Measurements from ENCODE around the gene MEG3. TPM values are rescaled to one million over a fixed set of nuclear protein-coding genes. Genes with fewer than 3 reads are reported as not detected.

Gene MEG3
- total and polyA plus RNA-seq, 2 of the 8 experiments (the other 6 are each of a cell fraction or from before 2014, with no cell fraction given): 0.17 to 1.1 TPM

GRCh38 chr14:100787659-100788058 lies 38.3 kb upstream of the MEG3 start:
- Histone ChIP-seq H3K14ac (ENCODE audit: insufficient read length) (no peak overlapping the region), H3K9me3 (ENCODE audit: insufficient read depth in 2 of 2, low read depth in 1 of 2, low read length in 1 of 2) (no peaks in the 10 kb centered on the region), H2BK120ac (replicated peaks; ENCODE audit: low read depth, low read length) (no peak overlapping the region), H3K9ac (replicated peaks in 1 of 4; ENCODE audit: extremely low read depth in 1 of 4, low read depth in 3 of 4, low read length in 3 of 4) (no peak overlapping the region), H3K4me1 (replicated peaks in 1 of 4; ENCODE audit: control insufficient read depth in 3 of 4, insufficient read depth in 4 of 4, low read length in 3 of 4) (no peaks in the 10 kb centered on the region), H3K27me3 (replicated peaks in 1 of 4; ENCODE audit: control insufficient read depth in 3 of 4, extremely low read depth in 1 of 4, insufficient read depth in 3 of 4, low read length in 3 of 4) (no peaks in the 10 kb centered on the region), H3K4ac (replicated peaks; ENCODE audit: insufficient read length, low read depth, low read length) (no peak overlapping the region), H4K91ac (replicated peaks; ENCODE audit: insufficient read length, low read length) (peak overlapping the region; percentile 13), H2AFZ (ENCODE audit: low read length) (no peak overlapping the region), H3K79me1 (ENCODE audit: low read depth, low read length) (no peaks in the 10 kb centered on the region), H3K23me2 (ENCODE audit: low read depth, low read length) (no peaks in the 10 kb centered on the region), H3K18ac (ENCODE audit: extremely low read depth, low read length) (no peak overlapping the region), H2BK20ac (ENCODE audit: low read length) (no peak overlapping the region), H3K56ac (replicated peaks; ENCODE audit: insufficient read length, low read depth, low read length) (no peak overlapping the region), H4K20me1 (replicated peaks in 1 of 2; ENCODE audit: control insufficient read depth in 1 of 2, insufficient read depth in 2 of 2, low read length in 2 of 2) (no peaks in the 10 kb centered on the region), H3K79me2 (ENCODE audit: control insufficient read depth in 1 of 2, insufficient read depth in 2 of 2, low read length in 2 of 2) (no peaks in the 10 kb centered on the region), H4K5ac (ENCODE audit: insufficient read length, low read depth, low read length) (no peak overlapping the region), H3K23ac (ENCODE audit: insufficient read length) (no peak overlapping the region), H3K27ac (ENCODE audit: low read depth, low read length) (no peak overlapping the region), H2AK5ac (ENCODE audit: low read depth, low read length) (no peak overlapping the region), H3K4me3 (ENCODE audit: extremely low read depth in 1 of 4, insufficient read depth in 2 of 4, low read depth in 3 of 4, low read length in 4 of 4) (no peak overlapping the region), H2BK15ac (ENCODE audit: low read length) (no peak overlapping the region), H2BK12ac (ENCODE audit: low read depth, low read length) (no peak overlapping the region), H2BK5ac (ENCODE audit: low read depth, low read length) (no peak overlapping the region), H3K36me3 (ENCODE audit: control insufficient read depth in 2 of 4, insufficient read depth in 4 of 4, low read length in 3 of 4) (no peaks in the 10 kb centered on the region), H3K4me2 (ENCODE audit: insufficient read depth in 1 of 2, low read depth in 2 of 2, low read length in 2 of 2) (no peak overlapping the region), H4K8ac (ENCODE audit: extremely low read depth, insufficient read depth, low read length) (no peak overlapping the region)
- DNase-seq (ENCODE audit: low read depth in 1 of 2, low spot score in 2 of 2): no peak
- FAIRE-seq: no peak
- no peak for TF ChIP-seq RAD21 (IDR thresholded peaks at IDR 0.05 in 1 of 2, conservative IDR thresholded peaks at IDR 0.05 in 1 of 2; ENCODE audit: low read depth in 2 of 2, low read length in 2 of 2)
- no peak for TF ChIP-seq BCL11A (IDR thresholded peaks at IDR 0.05; ENCODE audit: low read depth in 2 of 2, low read length in 2 of 2)
- TF ChIP-seq NRF1 (IDR thresholded peaks at IDR 0.05; ENCODE audit: low read depth, low read length): no peak
- TF ChIP-seq EZH2 (IDR thresholded peaks at IDR 0.05; ENCODE audit: low read depth, low read length, severe bottlenecking): no peak
- TF ChIP-seq KDM5A (IDR thresholded peaks at IDR 0.05; ENCODE audit: low read length): no peak
- no peak for TF ChIP-seq RNF2 (IDR thresholded peaks at IDR 0.05; ENCODE audit: borderline replicate concordance, low read depth, low read length, missing control alignments, poor library complexity, severe bottlenecking)
- TF ChIP-seq SAP30 (IDR thresholded peaks at IDR 0.05; ENCODE audit: insufficient read depth, insufficient replicate concordance, low read length): no peak
- no peak for TF ChIP-seq PHF8 (conservative IDR thresholded peaks at IDR 0.05; ENCODE audit: low read depth, low read length)
- TF ChIP-seq SP2 (IDR thresholded peaks at IDR 0.05; ENCODE audit: low read length): no peak
- TF ChIP-seq, protein P1, sequence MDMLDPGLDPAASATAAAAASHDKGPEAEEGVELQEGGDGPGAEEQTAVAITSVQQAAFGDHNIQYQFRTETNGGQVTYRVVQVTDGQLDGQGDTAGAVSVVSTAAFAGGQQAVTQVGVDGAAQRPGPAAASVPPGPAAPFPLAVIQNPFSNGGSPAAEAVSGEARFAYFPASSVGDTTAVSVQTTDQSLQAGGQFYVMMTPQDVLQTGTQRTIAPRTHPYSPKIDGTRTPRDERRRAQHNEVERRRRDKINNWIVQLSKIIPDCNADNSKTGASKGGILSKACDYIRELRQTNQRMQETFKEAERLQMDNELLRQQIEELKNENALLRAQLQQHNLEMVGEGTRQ (IDR thresholded peaks at IDR 0.05; ENCODE audit: low read length): no peak
- TF ChIP-seq, protein P2, sequence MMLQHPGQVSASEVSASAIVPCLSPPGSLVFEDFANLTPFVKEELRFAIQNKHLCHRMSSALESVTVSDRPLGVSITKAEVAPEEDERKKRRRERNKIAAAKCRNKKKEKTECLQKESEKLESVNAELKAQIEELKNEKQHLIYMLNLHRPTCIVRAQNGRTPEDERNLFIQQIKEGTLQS (IDR thresholded peaks at IDR 0.05; ENCODE audit: insufficient read depth, low read depth, low read length): no peak
- no peak for TF ChIP-seq ASH2L (IDR thresholded peaks at IDR 0.05; ENCODE audit: low read length)
- ChIA-PET POLR2A (ENCODE audit: partially characterized antibody) (no interaction called here), CTCF (ENCODE audit: partially characterized antibody) (interaction anchor here (1.2 kb wide), 1 partner anchor 41 kb away, joined by 3 read pairs; no protein-coding TSS in a partner anchor)
- 94% methylated on average over 12 of the region's 14 CpGs; no CpG with 5 or more reads in 1 of the 2 experiments for WGBS, 2 experiments (ENCODE audit: extremely low coverage in 1 of 2, insufficient coverage in 1 of 2, insufficient read length in 1 of 2, insufficient replicate concordance in 2 of 2, low coverage in 1 of 2, low lambda C conversion rate in 2 of 2, missing lambda C conversion rate in 1 of 2)

Data from H1 (cell line).